IMR-90 (cell line): Measurements from ENCODE around the gene RALGPS1. TPM values are rescaled to one million over a fixed set of nuclear protein-coding genes. Genes with fewer than 3 reads are reported as not detected.

Source experiments
- ATAC-seq: fragments of 200-7000 bp; cut with Tn5 transposase; 2 replicates; pipeline ENCODE4 v1.9.1; 2020; ENCODE audit warnings: low read depth, mild to moderate bottlenecking, moderate library complexity
- BruUV-seq: library from RNA; stranded (reverse); fragments of 400-500 nt; replicated peaks from 2 replicates; lab custom pipeline; 2021; lab: Mats Ljungman, UMichigan
- CTCF ChIA-PET: fragments of 300-600 bp; formaldehyde crosslinking; extraction: SDS; loops from one replicate; lab custom pipeline; 2021; ENCODE audit warnings: antibody characterized with exemption; lab: Yijun Ruan, JAX
- POLR2A ChIA-PET: fragments of 300-600 bp; sonication (Branson Sonifier 250); formaldehyde crosslinking; loops from one replicate; lab custom pipeline; 2022; ENCODE audit warnings: antibody characterized with exemption; ENCODE audit not compliant: unreplicated experiment; lab: Charles Lee
- DNase-seq: peaks from one replicate; pipeline ENCODE4 v3.0.0; 2013
- H2AFZ ChIP-seq: replicated peaks from 2 replicates; pipeline ENCODE3; 2013; ENCODE audit warnings: low read length, mild to moderate bottlenecking; ENCODE audit not compliant: poor library complexity
- H2AK5ac ChIP-seq: 2 replicates; pipeline ENCODE4 v1.6.1; 2013; ENCODE audit warnings: low read depth, low read length, inconsistent platforms
- H2AK9ac ChIP-seq: replicated peaks from 2 replicates; pipeline ENCODE3; 2013; ENCODE audit warnings: mild to moderate bottlenecking, low read depth, low read length, moderate library complexity; ENCODE audit not compliant: poor library complexity
- H2BK120ac ChIP-seq: 2 replicates; pipeline ENCODE4 v1.6.1; 2013; ENCODE audit warnings: low read depth, low read length, inconsistent platforms
- H2BK15ac ChIP-seq: 3 replicates; pipeline ENCODE4 v1.6.1; 2013; ENCODE audit warnings: low read depth, low read length, inconsistent platforms
- H2BK20ac ChIP-seq: 2 replicates; pipeline ENCODE4 v1.6.1; 2013; ENCODE audit warnings: low read depth, mild to moderate bottlenecking, inconsistent platforms, low read length, moderate library complexity
- H2BK5ac ChIP-seq: 2 replicates; pipeline ENCODE4 v1.6.1; 2013; ENCODE audit warnings: mild to moderate bottlenecking, low read depth, low read length, inconsistent platforms; ENCODE audit not compliant: poor library complexity, severe bottlenecking
- H3K14ac ChIP-seq: replicated peaks from 2 replicates; pipeline ENCODE4 v1.6.1; 2013; ENCODE audit warnings: low read depth, low read length, inconsistent platforms
- H3K18ac ChIP-seq: 2 replicates; pipeline ENCODE4 v1.6.1; 2013; ENCODE audit warnings: low read depth, low read length, control low read depth
- H3K23ac ChIP-seq: 2 replicates; pipeline ENCODE4 v1.6.1; 2013; ENCODE audit warnings: low read depth, low read length, inconsistent platforms
- H3K27ac ChIP-seq: 2 replicates; pipeline ENCODE4 v1.5.1; 2013; ENCODE audit warnings: mild to moderate bottlenecking, control low read depth, low read length; ENCODE audit not compliant: insufficient read depth
- H3K27me3 ChIP-seq: 2 replicates; pipeline ENCODE4 v1.6.1; 2013; ENCODE audit warnings: low read length; ENCODE audit not compliant: control insufficient read depth, insufficient read depth
- H3K36me3 ChIP-seq: 2 replicates; pipeline ENCODE4 v1.6.1; 2013; ENCODE audit warnings: low read length, mixed read lengths; ENCODE audit not compliant: control insufficient read depth, insufficient read depth
- H3K4ac ChIP-seq: 2 replicates; pipeline ENCODE4 v1.6.1; 2013; ENCODE audit warnings: low read depth, low read length, inconsistent platforms
- H3K4me1 ChIP-seq: 2 replicates; pipeline ENCODE4 v1.6.1; 2013; ENCODE audit warnings: low read length, mixed read lengths; ENCODE audit not compliant: control insufficient read depth, insufficient read depth
- H3K4me2 ChIP-seq: 2 replicates; pipeline ENCODE4 v1.6.1; 2013; ENCODE audit warnings: low read depth, mild to moderate bottlenecking, control low read depth, low read length, moderate library complexity
- H3K4me3 ChIP-seq: 2 replicates; pipeline ENCODE4 v1.5.1; 2013; ENCODE audit warnings: low read depth, mild to moderate bottlenecking, control low read depth, low read length, moderate library complexity; ENCODE audit not compliant: insufficient read depth
- H3K56ac ChIP-seq: 2 replicates; pipeline ENCODE4 v1.6.1; 2013; ENCODE audit warnings: low read length, inconsistent platforms; ENCODE audit not compliant: insufficient read depth; ENCODE audit errors: extremely low read depth
- H3K79me1 ChIP-seq, 2 experiments: 2 replicates each; pipeline ENCODE4 v1.6.1; 2013; ENCODE audit warnings: low read length in 2 of 2, inconsistent platforms in 1 of 2, low read depth in 1 of 2
- H3K9ac ChIP-seq: 2 replicates; pipeline ENCODE4 v1.6.1; 2013; ENCODE audit warnings: low read depth, low read length, control low read depth
- H3K9me1 ChIP-seq: 2 replicates; pipeline ENCODE4 v1.6.1; 2013; ENCODE audit warnings: low read length, inconsistent platforms; ENCODE audit not compliant: insufficient read depth
- H3K9me3 ChIP-seq: 2 replicates; pipeline ENCODE4 v1.6.1; 2013; ENCODE audit warnings: low read length; ENCODE audit not compliant: control insufficient read depth, insufficient read depth
- H4K20me1 ChIP-seq: 2 replicates; pipeline ENCODE4 v1.6.1; 2013; ENCODE audit warnings: low read length, inconsistent platforms; ENCODE audit not compliant: insufficient read depth
- H4K5ac ChIP-seq: 2 replicates; pipeline ENCODE4 v1.6.1; 2013; ENCODE audit warnings: mild to moderate bottlenecking, low read depth, low read length, control low read depth
- H4K8ac ChIP-seq, 2 experiments: 2 replicates each; pipeline ENCODE4 v1.6.1; 2013; ENCODE audit warnings: low read depth in 2 of 2, low read length in 2 of 2, control low read depth in 1 of 2, inconsistent platforms in 1 of 2
- H4K91ac ChIP-seq: 2 replicates; pipeline ENCODE4 v1.6.1; 2013; ENCODE audit warnings: low read depth, low read length, inconsistent platforms; ENCODE audit not compliant: insufficient read depth
- BHLHE40 ChIP-seq: fragments of 150-350 bp; IDR thresholded peaks from 2 replicates; pipeline ENCODE4 v1.6.1; 2016; ENCODE audit warnings: mild to moderate bottlenecking, low read depth, low read length
- CEBPB ChIP-seq: IDR thresholded peaks from 2 replicates; pipeline ENCODE4 v1.6.1; 2012; ENCODE audit warnings: low read depth, low read length, improper control_type of control experiment
- CHD1 ChIP-seq: IDR thresholded peaks from 2 replicates; pipeline ENCODE4 v1.6.1; 2012; ENCODE audit warnings: low read depth, low read length, improper control_type of control experiment
- CTCF ChIP-seq: conservative IDR thresholded peaks from 2 replicates; pipeline ENCODE4 v1.5.1; 2012; ENCODE audit warnings: mild to moderate bottlenecking, low read depth, low read length, improper control_type of control experiment
- FOS ChIP-seq: fragments of 150-350 bp; IDR thresholded peaks from 2 replicates; pipeline ENCODE4 v1.6.1; 2016; ENCODE audit warnings: low read depth, low read length
- WGBS, 2 experiments: methylation state at CpG; one replicate each; pipeline versions ENCODE4 v1.1.5 to v1.1.7; 2013; ENCODE audit warnings: missing lambda C conversion rate in 2 of 2; ENCODE audit not compliant: insufficient read length in 1 of 2; ENCODE audit errors: extremely low coverage in 2 of 2; 5-methylcytosine and 5-hydroxymethylcytosine counted together
- dilution Hi-C: fragments of 300-500 bp; cut with HindIII; formaldehyde crosslinking; loops from one replicate; pipeline ENCODE4 v1.14.3; 2018; ENCODE audit warnings: low sequenced_read_pairs; ENCODE audit not compliant: unreplicated experiment
- in situ Hi-C: fragments of 300-500 bp; cut with MboI; formaldehyde crosslinking; loops from 3 replicates; pipeline ENCODE4 v1.14.3; 2019; ENCODE audit warnings: low sequenced_read_pairs, inconsistent platforms, mixed read lengths
- intact Hi-C: fragments of 100-400 bp; cut with micrococcal nuclease; formaldehyde crosslinking; loops from 2 replicates; pipeline ENCODE4 v1.10.0; 2022
- polyA plus RNA-seq, 3 experiments: library from polyadenylated mRNA; depleted of rRNA; stranded (reverse); fragments of >200 nt; gene quantifications; 2 replicates each; pipeline ENCODE4 v1.2.3, GENCODE V29; 2012; ENCODE audit warnings: low replicate concordance in 1 of 3
- total RNA-seq: library from RNA; depleted of rRNA; stranded (reverse); fragments of >200 nt; gene quantifications from 2 replicates; pipeline ENCODE4 v1.2.3, GENCODE V29; 2012

RALGPS1 gene
- total and polyA plus RNA-seq, 2 of the 4 experiments (the other 2 are of a cell fraction) = 0.90 to 2.8 TPM

DNA sequence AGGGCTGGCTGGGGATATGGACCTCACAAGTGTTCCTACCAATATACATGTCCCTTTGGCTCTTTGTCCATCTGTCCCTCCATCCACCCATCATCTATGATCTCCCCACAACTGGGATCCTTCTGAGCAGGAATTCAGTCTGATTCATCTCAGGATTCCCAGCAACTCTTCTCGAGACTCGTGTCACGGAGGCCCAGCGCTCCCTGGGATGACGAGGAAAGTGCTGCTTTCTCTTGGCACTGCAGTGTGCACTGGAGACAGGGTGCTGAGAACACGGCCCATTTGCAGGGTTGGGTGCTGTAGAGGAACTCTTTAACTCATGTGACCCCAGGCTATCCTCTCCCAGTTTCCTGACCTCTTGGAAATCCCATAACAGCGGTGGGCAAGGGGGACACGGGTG lies 135.0 kb downstream of the RALGPS1 start:
- Histone ChIP-seq H3K4me2 (no peak overlapping the region), H3K4me1 (peaks cover 4% of the 10 kb centered on the region), H3K36me3 (no peaks in the 10 kb centered on the region), H2BK15ac (peak overlapping the region; percentile 63; the same call in 2 of the 3 replicates), H3K9ac (no peak overlapping the region), H3K14ac (peak overlapping the region; percentile 79), H4K5ac (peak overlapping the region; percentile 40), H2AFZ (peak overlapping the region; percentile 85), H3K9me1 (peaks cover 18% of the 10 kb centered on the region), H2BK20ac (peak overlapping the region; percentile 85), H2BK5ac (peak overlapping the region; percentile 73), H3K4ac (peak overlapping the region; percentile 84), H3K18ac (peak overlapping the region; percentile 53), H4K91ac (peak overlapping the region; percentile 81), H2AK5ac (peak overlapping the region; percentile 90), H3K56ac (no peak overlapping the region; the same call in 1 of the 2 replicates), H3K27me3 (no peaks in the 10 kb centered on the region), H2AK9ac (peak overlapping the region; percentile 85), H4K20me1 (no peaks in the 10 kb centered on the region), H3K79me1 (no peaks in the 10 kb centered on the region; a peak in 1 of 4 replicates), H3K23ac (peak overlapping the region; percentile 73; the same call in 1 of the 2 replicates), H3K27ac (peak overlapping the region; percentile 24), H4K8ac (peak overlapping the region; percentile 14 to 60), H2BK120ac (peak overlapping the region; percentile 90), H3K4me3 (no peak overlapping the region), H3K9me3 (no peaks in the 10 kb centered on the region)
- TF ChIP-seq FOS = no peak
- no peak for TF ChIP-seq BHLHE40
- TF ChIP-seq CTCF = no peak
- TF ChIP-seq CHD1 = no peak
- TF ChIP-seq CEBPB = no peak
- ChIA-PET CTCF (interaction anchor here (1.5 kb wide), 1 partner anchor 12 kb away, joined by 6 read pairs; no protein-coding TSS in a partner anchor), POLR2A (no interaction called here)
- ATAC-seq = peak; percentile 47
- peak; percentile 55 for DNase-seq
- no CpG with 5 or more reads among the region's 8 CpGs for WGBS, 2 experiments
- dilution Hi-C loops = no loop called here
- intact Hi-C loops = loop anchor here (2.0 kb wide), 1 partner anchor 149 kb away; no protein-coding TSS in a partner anchor
- BruUV-seq = no TSS peak
- in situ Hi-C loops = no loop called here
